AG10803 (cell line): ENCODE results near the gene SCYGR3.
A peak's percentile ranks its signal among the peaks of the same experiment; 100 is the strongest.

ENCODE experiments used
- DNase-seq: peaks from one replicate; pipeline ENCODE4 v3.0.0; 2010; ENCODE audit warnings: low read depth
- H3K4me3 ChIP-seq: 2 replicates; pipeline ENCODE4 v1.5.1; 2011; ENCODE audit warnings: mild to moderate bottlenecking, low read length, control low read depth
- CTCF ChIP-seq: conservative IDR thresholded peaks from 2 replicates; pipeline ENCODE4 v1.5.1; 2011; ENCODE audit warnings: mild to moderate bottlenecking, low read length, control low read depth, inconsistent platforms

The SCYGR3 gene

GRCh38 chr2:227626580-227627151, 12.0 kb upstream of the SCYGR3 start:
- no peak for DNase-seq
- H3K4me3 ChIP-seq: no peak overlapping the region
- no peak for TF ChIP-seq CTCF

- no peak overlapping the region for H3K4me3 ChIP-seq
- TF ChIP-seq CTCF: no peak
- DNase-seq: no peak
Measured at GRCh38 chr2:227625420-227625819, 10.8 kb upstream of the SCYGR3 start.

- DNase-seq: peak; percentile 66
- TF ChIP-seq CTCF: no peak
Measured at GRCh38 chr2:227623226-227623625, 8.6 kb upstream of the SCYGR3 start.

GRCh38 chr2:227617316-227618230, 2.9 kb upstream of the SCYGR3 start, which contains the start of gene SCYGR4:
Gene SCYGR4, plus strand, starts transcription at chr2:227617498. Its CDS starts 0 bp downstream, at chr2:227617498.
- TF ChIP-seq CTCF: no peak
- no peak within 1 kb of the TSS for H3K4me3 ChIP-seq
- DNase-seq: no peak

More at GRCh38 chr2:227623226-227623625, 8.6 kb upstream of the SCYGR3 start:
- H3K4me3 ChIP-seq: no peak overlapping the region

- no peak for DNase-seq
- TF ChIP-seq CTCF: no peak
- H3K4me3 ChIP-seq: no peak overlapping the region
Measured at GRCh38 chr2:227616631-227617030, 2.0 kb upstream of the SCYGR3 start.

- no peak for DNase-seq
- TF ChIP-seq CTCF: no peak
- H3K4me3 ChIP-seq: no peak overlapping the region
Measured at GRCh38 chr2:227615906-227616305, 1.3 kb upstream of the SCYGR3 start.

- TF ChIP-seq CTCF: no peak
Measured at GRCh38 chr2:227615181-227615580, 541 bp upstream of the SCYGR3 start.

More at GRCh38 chr2:227615181-227615580, 541 bp upstream of the SCYGR3 start:
- no peak for DNase-seq
- no peak overlapping the region for H3K4me3 ChIP-seq
